Spleen (tissue), 11 donors: ENCODE measurements around the gene G6PC3. TPM values are rescaled to one million over a fixed set of nuclear protein-coding genes. Genes with fewer than 3 reads are reported as not detected.
A peak's percentile ranks its signal among the peaks of the same experiment; 100 is the strongest.

Experiments used
- DNase-seq: peaks from one replicate; pipeline ENCODE4 v3.0.0-alpha.2; 2020
- H3K27ac ChIP-seq, 8 donors: fragments of 200-600 bp; sonication (generic) in 7 of 8; 1 replicate in 4 of 8; 2 replicates in 4 of 8; pipeline versions ENCODE4 v1.5.0 to v1.8.0; 2016 to 2021; ENCODE audit warnings: inconsistent platforms in 4 of 8, mild to moderate bottlenecking in 4 of 8, moderate library complexity in 1 of 8
- H3K27me3 ChIP-seq, 7 donors: fragments of 200-600 bp; sonication (generic) in 6 of 7; replicated peaks in 1 of 7; 1 replicate in 4 of 7; 2 replicates in 3 of 7; pipeline versions ENCODE4 v1.5.0 to v1.8.0; 2016 to 2021; ENCODE audit warnings: inconsistent platforms in 3 of 7, mild to moderate bottlenecking in 1 of 7
- H3K36me3 ChIP-seq, 6 donors: fragments of 200-600 bp; sonication (generic) in 5 of 6; 1 replicate in 4 of 6; 2 replicates in 2 of 6; pipeline versions ENCODE4 v1.5.0 to v1.8.0; 2016 to 2021; ENCODE audit warnings: inconsistent platforms in 2 of 6
- H3K4me1 ChIP-seq, 6 donors: fragments of 200-600 bp; sonication (generic) in 5 of 6; 1 replicate in 3 of 6; 2 replicates in 3 of 6; pipeline versions ENCODE4 v1.5.0 to v1.8.0; 2016 to 2021; ENCODE audit warnings: inconsistent platforms in 3 of 6
- H3K4me3 ChIP-seq, 8 donors: fragments of 200-600 bp; sonication (generic) in 7 of 8; 1 replicate in 4 of 8; 2 replicates in 4 of 8; pipeline versions ENCODE4 v1.5.0 to v1.8.0; 2016 to 2021; ENCODE audit warnings: inconsistent platforms in 4 of 8, mild to moderate bottlenecking in 4 of 8, moderate library complexity in 2 of 8
- H3K9me3 ChIP-seq, 8 donors: fragments of 200-600 bp; sonication (generic) in 7 of 8; 1 replicate in 4 of 8; 2 replicates in 4 of 8; pipeline versions ENCODE4 v1.5.0 to v1.8.0; 2016 to 2021; ENCODE audit warnings: inconsistent platforms in 4 of 8
- CTCF ChIP-seq, 11 experiments: fragments of 200-600 bp in 7 of 11; fragments of 450-650 bp in 4 of 11; sonication (generic) in 4 of 11; IDR thresholded peaks in 8 of 11; conservative IDR thresholded peaks in 3 of 11; 1 replicate in 7 of 11; 2 replicates in 4 of 11; pipeline versions ENCODE4 v1.4.0 to v1.8.0; 2016 to 2021; ENCODE audit warnings: antibody characterized with exemption in 11 of 11, inconsistent platforms in 4 of 11, mild to moderate bottlenecking in 1 of 11
- POLR2A ChIP-seq, 3 donors: fragments of 450-650 bp; IDR thresholded peaks; one replicate each; pipeline ENCODE4 v1.5.1; 2017; ENCODE audit warnings: antibody characterized with exemption in 3 of 3, mild to moderate bottlenecking in 1 of 3
- POLR2AphosphoS5 ChIP-seq, 3 donors: sonication (generic); formaldehyde crosslinking; IDR thresholded peaks; one replicate each; pipeline ENCODE4 v1.5.1; 2017; ENCODE audit warnings: antibody characterized with exemption in 3 of 3
- WGBS, 5 donors: extraction: QIAGEN DNeasy Blood & Tissue Kit in 3 of 5; methylation state at CpG; one replicate each; pipeline versions ENCODE4 v1.1.5 to v1.1.7; 2013 to 2018; 5-methylcytosine and 5-hydroxymethylcytosine counted together
- intact Hi-C: fragments of 100-400 bp; cut with DNase I; formaldehyde crosslinking; loops from one replicate; pipeline ENCODE4 v1.15.0; 2023; ENCODE audit warnings: low total_unique reads
- polyA plus RNA-seq, 3 donors: library from polyadenylated mRNA; stranded (reverse); fragments of 200-250 nt; gene quantifications; one replicate each; pipeline ENCODE4 v1.2.1, GENCODE V29; 2013
- total RNA-seq, 7 donors: library from RNA; depleted of rRNA in 3 of 7; stranded (reverse); fragments of >200 nt in 3 of 7; fragmentation: NEBNext Ultra II Directional in 4 of 7; extraction: Animal tissue kit (Norgen Biotek cat#: 25700) in 4 of 7; gene quantifications; one replicate each; pipeline versions ENCODE4 v1.1.0 to v1.2.1, GENCODE V29; 2016 to 2021
- donor health status: healthy with polysubstance abuse.
- donor health status: DM: no; HTN: no; CAD: no; lungs with moderate emphysema.
- donor health status: DM: no; HTN: no; CAD: no.
- donor health status: Bipolar disorder and iron deficiency.
- donor health status: healthy.
- donor health status: DM: no; HTN: no; CAD: no.
- donor health status: DM: yes; HTN: yes; CAD: no.

G6PC3 gene
- total and polyA plus RNA-seq, 10 donors, result 24.9 to 49.2 (median 37.3) TPM

DNA sequence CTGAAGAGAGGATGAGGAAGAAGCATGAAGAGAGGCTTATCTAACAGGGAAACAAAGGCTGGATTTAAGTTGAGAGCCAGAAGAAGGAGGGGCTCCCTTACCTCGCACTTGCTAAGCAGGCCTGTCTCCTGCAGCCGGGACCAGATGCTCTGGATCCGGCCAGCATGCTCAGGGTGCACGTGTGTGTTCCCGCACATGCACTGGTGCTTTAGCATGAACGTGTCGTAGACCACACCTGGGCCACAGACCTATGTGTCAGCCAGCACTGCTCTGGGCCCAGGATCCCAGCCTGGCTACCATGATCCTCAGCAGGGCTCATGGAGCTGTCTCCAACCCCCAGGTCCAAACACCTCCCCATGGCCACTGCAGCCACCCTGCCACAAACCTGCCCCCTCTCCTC lies 14.4 kb downstream of the G6PC3 start:
- WGBS, 5 donors, result 93 to 97% (median 95%) methylated on average over 7 of the region's 7 CpGs
- intact Hi-C loops, result no loop called here
- peaks cover 0 to 100% (median 76%) of the 10 kb centered on the region in 6 donors for H3K36me3 ChIP-seq
- peaks cover 0 to 5% (median 0%) of the 10 kb centered on the region in 6 donors for H3K4me1 ChIP-seq
- no peak for DNase-seq
- no peak overlapping the region for H3K4me3 ChIP-seq
- no peak for TF ChIP-seq CTCF (IDR thresholded peaks at IDR 0.05 in 8 of 11, conservative IDR thresholded peaks at IDR 0.05 in 3 of 11)
- TF ChIP-seq POLR2AphosphoS5 (IDR thresholded peaks at IDR 0.05), result no peak
- TF ChIP-seq POLR2A (IDR thresholded peaks at IDR 0.05), result no peak
- no peak overlapping the region for H3K27ac ChIP-seq
- no peaks in the 10 kb centered on the region for H3K27me3 ChIP-seq
- H3K9me3 ChIP-seq, result no peaks in the 10 kb centered on the region

GRCh38 chr17:44085908-44086307 lies 15.4 kb downstream of the G6PC3 start:
- WGBS, 5 donors, result 79 to 97% (median 87%) methylated on average over 5 of the region's 5 CpGs
- intact Hi-C loops, result no loop called here
- Histone ChIP-seq H3K9me3 (no peaks in the 10 kb centered on the region), H3K36me3 (peaks cover 0 to 100% (median 77%) of the 10 kb centered on the region in 6 donors), H3K4me3 (no peak overlapping the region), H3K27ac (no peak overlapping the region), H3K27me3 (no peaks in the 10 kb centered on the region), H3K4me1 (no peaks in the 10 kb centered on the region)
- DNase-seq, result no peak
- no peak for TF ChIP-seq POLR2AphosphoS5 (IDR thresholded peaks at IDR 0.05)
- no peak for TF ChIP-seq CTCF (IDR thresholded peaks at IDR 0.05 in 8 of 11, conservative IDR thresholded peaks at IDR 0.05 in 3 of 11)

DNA sequence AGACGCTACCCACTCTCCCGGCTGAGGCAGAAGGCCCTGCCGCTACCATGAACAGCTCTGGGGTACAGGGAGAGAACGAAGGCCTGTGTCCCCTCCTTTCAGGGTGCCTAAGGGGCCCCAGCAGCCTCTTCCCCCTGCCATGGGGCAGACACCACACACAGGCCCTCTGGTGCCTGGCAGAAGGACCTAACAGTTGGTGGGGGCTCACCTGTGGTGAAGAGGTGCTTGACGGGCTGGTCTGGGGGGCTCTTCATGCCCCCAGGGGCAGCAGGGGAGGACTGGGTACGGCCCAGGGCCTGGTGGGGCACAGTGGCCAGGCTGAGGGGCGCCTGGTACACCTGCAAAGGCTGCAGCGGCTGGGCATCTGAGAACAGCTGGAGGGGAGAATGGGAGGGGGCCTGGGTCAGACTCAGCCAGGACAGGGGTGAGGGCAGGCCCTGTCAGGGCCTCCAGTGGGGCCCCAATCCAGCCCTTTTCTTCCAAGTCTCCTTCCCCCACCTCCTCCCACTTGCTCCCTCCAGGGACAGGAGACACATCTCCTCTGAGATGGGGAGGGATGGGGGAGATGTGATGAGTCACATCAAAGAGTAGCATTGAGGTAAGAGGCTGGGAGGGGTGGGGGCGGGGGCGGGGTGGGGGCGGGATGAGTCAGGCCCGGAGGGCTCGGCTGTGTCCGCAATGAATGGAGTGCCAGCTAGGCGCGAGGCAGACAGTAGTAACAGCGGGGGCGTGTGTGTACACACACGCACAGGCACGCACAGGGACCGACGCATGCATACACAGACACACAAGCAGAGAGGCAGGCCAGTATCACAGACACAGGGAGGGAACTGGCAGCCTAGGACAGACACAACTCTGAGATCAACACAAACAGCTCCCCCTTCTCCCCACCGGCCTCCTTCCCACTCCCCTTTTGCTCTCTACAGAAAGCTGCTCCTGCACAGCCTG lies 16.1 kb downstream of the G6PC3 start:
- peak overlapping the region in 1 of 8 donors; percentile 1 for H3K27ac ChIP-seq
- intact Hi-C loops, result no loop called here

More for the DNA sequence above, 16.1 kb downstream of the G6PC3 start:
- H3K4me3 ChIP-seq, result no peak overlapping the region
- H3K9me3 ChIP-seq, result no peaks in the 10 kb centered on the region
- no peak for DNase-seq
- WGBS, 5 donors, result 65 to 79% (median 75%) methylated on average over 19 to 23 of the region's 23 CpGs
- TF ChIP-seq POLR2AphosphoS5 (IDR thresholded peaks at IDR 0.05) (peak in 1 of 3 donors; percentile 38), POLR2A (IDR thresholded peaks at IDR 0.05) (no peak), CTCF (IDR thresholded peaks at IDR 0.05 in 8 of 11, conservative IDR thresholded peaks at IDR 0.05 in 3 of 11) (no peak)
- no peaks in the 10 kb centered on the region for H3K4me1 ChIP-seq
- no peaks in the 10 kb centered on the region for H3K27me3 ChIP-seq
- H3K36me3 ChIP-seq, result peaks cover 0 to 100% (median 82%) of the 10 kb centered on the region in 6 donors
